ENCODE data around the gene CZIB. TPM values are rescaled to one million over a fixed set of nuclear protein-coding genes. Genes with fewer than 3 reads are reported as not detected.
"Not testable (repeated sequence)": the region's sequence is repeated elsewhere in the genome, so short reads cannot be mapped to it uniquely, and the experiment has no call there.

The CZIB gene
- total RNA-seq, 1 experiment from 2014 or later = 58.8 TPM

DNA sequence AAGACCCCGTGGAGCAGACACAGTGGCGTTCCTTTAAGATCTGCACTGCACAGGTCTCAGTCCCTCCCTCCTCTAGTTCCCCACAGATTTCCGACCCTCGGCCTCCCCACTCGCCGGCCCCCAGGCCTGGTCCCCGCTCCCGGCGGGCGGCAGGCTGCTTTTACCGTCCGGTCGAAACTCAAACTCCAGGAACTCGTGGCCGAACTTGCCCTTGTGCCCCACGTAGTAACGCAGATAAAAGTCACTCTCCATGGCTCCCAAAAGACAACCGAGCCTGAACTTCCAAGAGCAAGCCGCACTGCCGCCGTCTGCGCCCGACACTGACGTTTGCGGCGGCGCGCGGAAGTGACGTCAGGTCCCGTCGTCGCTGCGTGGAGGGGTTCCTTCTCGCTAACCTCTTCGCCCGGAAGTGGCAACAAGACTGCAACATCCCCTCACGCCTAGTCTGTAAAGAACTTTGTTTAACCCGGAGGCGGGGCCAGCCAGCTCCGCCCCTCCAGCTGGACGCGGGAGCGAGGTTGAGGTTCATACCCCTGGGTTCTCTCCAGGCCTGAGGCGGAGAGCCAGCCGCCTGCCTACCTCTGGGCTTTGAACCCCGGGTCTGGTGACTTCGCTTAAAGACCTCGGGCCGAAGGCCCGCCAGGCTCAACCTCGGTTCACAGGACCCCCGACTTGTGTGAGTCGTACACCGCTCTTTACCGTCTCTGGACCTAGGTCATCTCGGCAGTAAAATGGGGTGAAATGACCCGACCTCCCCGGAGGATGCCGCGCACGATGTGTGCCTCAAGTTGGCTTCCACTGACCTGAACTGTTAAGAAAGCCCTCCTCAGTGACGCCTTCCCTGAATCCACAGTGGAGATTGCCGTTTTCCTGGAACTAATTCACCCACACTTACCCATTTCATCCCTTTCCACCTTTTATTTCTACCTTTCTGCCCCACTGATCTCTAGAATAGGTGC is 18.0 kb upstream of the CZIB start, which contains the start of gene MAGOH:
Gene MAGOH (minus strand): TSS at position 322 of the 959 bp plus-strand sequence. CDS start 70 bp downstream, at position 252.
- peak; percentile 90 for DNase-seq (ENCODE audit: low spot score)

DNA sequence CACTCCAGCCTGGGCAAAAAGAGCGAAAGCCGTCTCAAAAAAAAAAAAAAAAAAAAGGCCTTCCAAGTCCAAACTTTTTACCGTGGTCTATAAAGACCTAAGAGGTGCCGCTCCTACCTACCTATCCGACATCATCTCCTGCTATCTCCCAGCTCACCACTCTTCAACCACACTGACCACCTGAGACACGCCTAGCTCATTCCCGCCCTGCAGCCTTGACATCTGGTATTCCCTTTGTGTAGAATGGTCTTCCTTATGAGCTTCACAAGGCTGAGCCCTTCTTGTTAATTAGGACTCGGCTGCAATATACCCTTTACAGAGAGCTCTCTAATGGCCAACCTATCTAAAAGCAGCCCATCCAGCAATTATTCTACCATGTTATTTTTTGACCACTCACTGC is 17.2 kb upstream of the CZIB start:
- DNase-seq (ENCODE audit: low spot score) = peak; percentile 14

GRCh38 chr1:53220962-53221286 is 490 bp upstream of the CZIB start:
- peak; percentile 4 for DNase-seq (ENCODE audit: low spot score)

GRCh38 chr1:53219711-53220110 is 723 bp downstream of the CZIB start:
- DNase-seq (ENCODE audit: low spot score) = no peak

GRCh38 chr1:53218201-53218600 is 2.2 kb downstream of the CZIB start:
- no peak for DNase-seq (ENCODE audit: low spot score)

DNA sequence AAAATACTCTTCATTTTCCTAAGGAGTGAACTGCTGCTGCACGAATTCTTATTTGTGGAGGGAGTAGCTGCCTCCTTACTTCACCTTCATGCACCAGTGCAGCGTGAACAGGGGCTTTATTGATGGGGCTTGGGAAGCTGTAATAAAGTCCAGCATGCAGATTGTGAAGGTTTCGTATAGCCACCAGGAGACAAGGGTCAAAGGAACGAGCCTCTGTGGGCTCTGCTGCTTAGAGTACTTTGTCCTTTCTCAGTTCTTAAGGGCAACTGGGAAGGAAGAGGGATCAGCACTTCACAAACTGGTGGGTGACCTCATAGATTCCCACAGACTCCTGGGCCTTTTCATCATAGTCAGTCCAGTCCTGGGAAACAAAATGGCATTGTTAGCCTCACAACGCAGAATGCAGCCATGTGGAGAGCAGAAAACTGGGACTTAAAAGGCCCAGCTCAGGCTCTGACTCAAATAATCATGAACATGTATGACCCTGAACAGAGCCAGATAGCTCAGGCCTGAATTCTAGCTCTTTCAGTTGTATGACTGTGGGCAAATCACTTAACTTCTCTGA is 6.0 kb downstream of the CZIB start:
- no peak for DNase-seq (ENCODE audit: low spot score)

DNA sequence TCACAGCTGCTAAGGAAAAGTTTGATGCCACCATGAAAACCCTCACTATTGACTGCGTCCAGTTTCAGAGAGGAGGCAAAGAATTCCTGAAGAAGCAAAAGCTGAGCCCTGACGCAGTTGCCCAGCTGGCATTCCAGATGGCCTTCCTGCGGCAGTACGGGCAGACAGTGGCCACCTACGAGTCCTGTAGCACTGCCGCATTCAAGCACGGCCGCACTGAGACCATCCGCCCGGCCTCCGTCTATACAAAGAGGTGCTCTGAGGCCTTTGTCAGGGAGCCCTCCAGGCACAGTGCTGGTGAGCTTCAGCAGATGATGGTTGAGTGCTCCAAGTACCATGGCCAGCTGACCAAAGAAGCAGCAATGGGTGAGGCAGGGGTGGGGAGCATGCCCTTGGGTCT is 9.5 kb downstream of the CZIB start:
- DNase-seq (ENCODE audit: low spot score) = no peak

DNA sequence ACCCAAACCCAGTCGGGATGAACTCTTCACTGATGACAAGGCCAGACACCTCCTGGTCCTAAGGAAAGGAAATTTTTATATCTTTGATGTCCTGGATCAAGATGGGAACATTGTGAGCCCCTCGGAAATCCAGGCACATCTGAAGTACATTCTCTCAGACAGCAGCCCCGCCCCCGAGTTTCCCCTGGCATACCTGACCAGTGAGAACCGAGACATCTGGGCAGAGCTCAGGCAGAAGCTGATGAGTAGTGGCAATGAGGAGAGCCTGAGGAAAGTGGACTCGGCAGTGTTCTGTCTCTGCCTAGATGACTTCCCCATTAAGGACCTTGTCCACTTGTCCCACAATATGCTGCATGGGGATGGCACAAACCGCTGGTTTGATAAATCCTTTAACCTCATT is 10.1 kb downstream of the CZIB start:
- no peak for DNase-seq (ENCODE audit: low spot score)

DNA sequence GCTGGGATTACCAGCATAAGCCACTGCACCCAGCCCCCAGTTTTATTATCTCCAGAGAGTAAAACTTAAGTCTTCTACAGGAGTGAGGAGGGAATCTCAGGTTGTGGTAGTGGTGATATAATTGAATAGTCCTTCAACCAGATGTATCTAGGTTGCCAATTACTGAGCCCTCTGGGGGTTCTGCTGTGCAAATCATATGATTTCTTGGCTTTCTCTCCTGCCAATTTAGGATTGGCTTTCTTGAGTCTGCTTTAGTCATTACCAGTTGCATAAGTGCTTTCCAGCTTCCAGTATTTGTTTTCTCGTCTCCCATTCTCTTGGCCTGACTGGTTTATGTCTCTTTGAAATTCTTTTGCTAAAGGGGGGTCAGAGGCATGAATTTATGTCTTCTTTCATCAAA is 12.7 kb downstream of the CZIB start:
- DNase-seq (ENCODE audit: low spot score) = no peak

GRCh38 chr1:53206735-53207379 is 13.6 kb downstream of the CZIB start:
- DNase-seq (ENCODE audit: low spot score) = no peak

DNA sequence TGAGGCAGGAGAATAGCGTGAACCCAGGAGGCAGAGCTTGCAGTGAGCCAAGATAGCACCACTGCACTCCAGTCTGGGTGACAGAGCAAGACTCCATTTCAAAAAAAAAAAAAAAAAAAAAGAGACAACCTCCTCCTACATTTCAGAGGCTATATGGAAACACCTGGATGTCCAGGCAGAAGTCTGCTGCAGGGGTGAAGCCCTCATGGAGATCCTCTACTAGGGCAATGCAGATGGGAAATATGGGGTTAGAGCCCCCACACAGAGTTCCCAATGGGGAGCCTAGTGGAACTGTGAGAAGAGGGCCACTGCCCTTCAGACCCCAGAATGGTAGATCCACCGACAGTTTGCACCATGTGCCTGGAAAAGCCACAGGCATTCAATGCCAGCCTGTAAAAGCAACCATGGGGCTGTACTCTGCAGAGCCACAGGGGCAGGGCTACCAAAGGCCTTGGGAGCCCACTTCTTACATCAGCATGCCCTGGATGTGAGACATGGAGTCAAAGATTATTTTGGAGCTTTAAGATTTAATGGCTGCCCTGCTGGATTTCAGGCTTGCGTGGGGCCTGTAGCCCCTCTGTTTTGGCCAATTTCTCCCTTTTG is 14.2 kb downstream of the CZIB start:
- not testable (repeated sequence) for DNase-seq (ENCODE audit: low spot score)

GRCh38 chr1:53205496-53205895 is 14.9 kb downstream of the CZIB start:
- DNase-seq (ENCODE audit: low spot score) = not testable (repeated sequence)

GRCh38 chr1:53203466-53203865 is 17.0 kb downstream of the CZIB start:
- DNase-seq (ENCODE audit: low spot score) = no peak

- no peak for DNase-seq (ENCODE audit: low spot score)
Measured at GRCh38 chr1:53198241-53198651, 22.2 kb downstream of the CZIB start.

DNA sequence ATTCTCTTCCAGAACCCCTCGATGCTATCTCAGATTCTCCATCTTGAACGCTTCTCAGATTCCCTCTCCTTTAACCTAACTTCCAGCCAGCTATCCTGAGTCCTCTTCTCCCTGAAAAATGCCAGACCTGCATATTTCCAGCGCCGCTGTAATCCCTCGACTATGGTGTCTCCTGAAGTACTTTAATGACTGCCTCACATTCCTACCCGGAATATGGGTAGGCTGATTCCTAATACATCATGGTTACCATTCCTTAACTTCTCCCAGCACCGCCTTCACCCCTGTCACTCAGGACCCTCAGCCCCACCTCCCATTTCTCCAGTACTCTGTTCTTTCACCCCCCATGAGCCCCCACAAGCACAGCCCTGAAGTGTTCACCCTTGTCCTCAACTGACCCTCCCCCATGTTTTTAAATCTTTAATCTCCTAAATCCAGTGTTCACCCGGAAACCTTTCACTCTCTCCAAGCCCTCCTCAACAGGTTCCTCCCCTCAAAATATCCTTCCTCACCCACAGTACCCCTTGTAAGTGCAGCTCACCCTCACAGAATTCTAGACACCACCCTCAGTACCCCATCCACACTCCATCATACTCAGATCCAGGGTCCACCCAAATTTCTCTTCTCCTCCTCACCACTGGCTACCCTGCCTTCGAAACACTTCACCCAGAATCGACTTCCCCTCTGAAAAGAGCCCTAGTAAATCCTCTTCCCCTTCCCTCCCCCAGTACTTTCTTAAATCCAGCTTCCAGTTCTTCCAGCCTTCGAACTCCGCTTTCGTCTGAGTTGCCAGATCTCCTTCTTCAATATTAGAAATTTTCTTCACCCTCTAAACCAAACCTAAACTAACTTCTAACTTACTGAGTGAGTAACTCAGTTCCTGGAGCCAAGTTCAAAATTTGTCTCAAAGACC is 22.9 kb downstream of the CZIB start:
- peak; percentile 8 for DNase-seq (ENCODE audit: low spot score)

DNA sequence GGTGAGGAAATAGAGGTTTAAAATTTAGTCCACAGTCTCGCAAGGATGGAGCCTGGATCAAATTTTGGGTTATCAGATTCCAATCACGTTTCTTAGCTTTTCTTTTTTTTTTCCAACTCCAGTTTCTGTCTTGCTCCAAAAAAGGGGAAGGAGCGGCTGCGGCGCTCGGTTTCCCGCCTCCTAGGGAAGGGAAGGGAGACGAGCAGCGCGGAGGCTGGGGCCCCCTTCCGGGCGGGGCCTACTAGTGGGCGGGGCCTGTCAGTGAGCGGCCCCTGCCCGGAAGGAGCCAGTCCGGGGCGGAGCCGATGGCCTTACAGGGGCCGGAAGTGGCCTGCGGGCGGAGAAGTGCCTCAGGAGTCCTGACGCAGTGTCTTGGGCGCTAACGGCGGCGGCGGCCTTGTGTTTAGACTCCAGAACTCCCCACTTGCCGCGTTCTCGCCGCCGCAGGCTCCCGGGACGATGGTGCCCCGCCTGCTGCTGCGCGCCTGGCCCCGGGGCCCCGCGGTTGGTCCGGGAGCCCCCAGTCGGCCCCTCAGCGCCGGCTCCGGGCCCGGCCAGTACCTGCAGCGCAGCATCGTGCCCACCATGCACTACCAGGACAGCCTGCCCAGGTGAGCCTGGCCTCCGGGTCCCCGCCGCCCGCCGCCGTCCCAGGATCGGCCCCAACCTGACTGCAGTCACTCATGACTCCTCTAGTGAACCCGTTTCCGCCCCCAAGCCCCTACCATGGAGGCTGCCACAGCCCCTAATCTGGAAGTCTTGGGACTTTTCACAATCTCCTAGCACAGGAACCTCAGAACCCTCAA is 23.7 kb downstream of the CZIB start, which contains the start of gene CPT2:
Gene CPT2 (plus strand): TSS at position 340 of the 806 bp plus-strand sequence. CDS start 120 bp downstream, at position 460.
- DNase-seq (ENCODE audit: low spot score) = peak; percentile 85

- no peak for DNase-seq (ENCODE audit: low spot score)
Measured at GRCh38 chr1:53196017-53196484, 24.4 kb downstream of the CZIB start.

DNA sequence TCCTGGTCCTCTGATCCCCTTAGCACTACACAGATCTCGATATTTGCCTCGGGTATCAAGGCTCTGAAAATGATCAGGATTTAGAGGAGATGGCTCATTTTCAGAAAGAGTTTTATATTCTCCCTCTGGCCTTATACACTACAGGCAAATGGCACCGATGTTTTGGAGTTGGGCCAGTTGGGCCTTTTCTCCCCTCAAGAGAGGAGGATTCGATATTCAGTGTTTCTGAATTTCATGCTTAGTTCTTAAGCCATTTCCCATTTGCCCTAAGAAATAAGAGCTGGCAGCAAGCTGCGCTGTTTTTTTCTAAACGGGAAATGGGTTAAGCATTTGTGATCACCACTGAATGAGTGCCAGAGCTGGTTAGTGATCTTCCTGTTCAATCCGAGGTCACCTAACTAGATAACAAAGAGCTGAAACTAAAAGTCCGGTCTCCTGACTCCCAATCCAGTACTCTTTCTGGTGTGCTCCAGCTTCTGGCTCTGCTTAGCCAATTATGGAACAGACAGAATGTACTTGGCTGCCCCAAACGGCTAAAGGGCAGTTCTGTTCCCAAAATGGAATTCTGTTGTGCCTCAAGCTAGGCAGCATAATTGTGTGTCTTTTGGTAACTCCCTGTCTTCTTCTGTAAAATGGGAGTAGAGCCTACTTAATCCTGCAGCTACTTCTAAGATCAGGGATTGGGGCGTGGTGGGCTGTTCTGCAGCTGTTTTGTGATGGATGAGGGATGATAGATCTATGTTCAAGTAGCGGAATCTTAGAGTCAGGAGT is 25.0 kb downstream of the CZIB start:
- no peak for DNase-seq (ENCODE audit: low spot score)

DNA sequence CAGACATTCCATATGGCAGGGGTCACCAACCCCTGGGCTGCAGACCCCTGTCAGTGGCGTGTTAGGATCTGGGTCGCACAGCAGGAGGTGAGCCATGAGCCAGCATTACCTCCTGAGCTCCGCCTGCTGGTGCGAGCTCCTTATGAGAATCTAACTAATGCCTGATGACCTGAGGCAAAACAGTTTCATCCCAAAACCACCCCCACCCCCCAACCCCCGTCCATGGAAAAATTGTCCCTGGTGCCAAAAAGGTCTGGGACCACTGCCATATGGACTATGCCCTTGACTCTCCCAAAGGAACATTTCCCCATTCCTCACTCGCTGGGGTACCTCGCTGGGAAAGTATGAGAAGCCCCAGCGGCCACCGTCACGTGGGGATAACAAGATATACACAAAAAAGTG is 30.2 kb downstream of the CZIB start:
- DNase-seq (ENCODE audit: low spot score) = no peak

Measured in A172 (cell line).